ENCODE data around the gene TPST2.

Gene TPST2

DNA sequence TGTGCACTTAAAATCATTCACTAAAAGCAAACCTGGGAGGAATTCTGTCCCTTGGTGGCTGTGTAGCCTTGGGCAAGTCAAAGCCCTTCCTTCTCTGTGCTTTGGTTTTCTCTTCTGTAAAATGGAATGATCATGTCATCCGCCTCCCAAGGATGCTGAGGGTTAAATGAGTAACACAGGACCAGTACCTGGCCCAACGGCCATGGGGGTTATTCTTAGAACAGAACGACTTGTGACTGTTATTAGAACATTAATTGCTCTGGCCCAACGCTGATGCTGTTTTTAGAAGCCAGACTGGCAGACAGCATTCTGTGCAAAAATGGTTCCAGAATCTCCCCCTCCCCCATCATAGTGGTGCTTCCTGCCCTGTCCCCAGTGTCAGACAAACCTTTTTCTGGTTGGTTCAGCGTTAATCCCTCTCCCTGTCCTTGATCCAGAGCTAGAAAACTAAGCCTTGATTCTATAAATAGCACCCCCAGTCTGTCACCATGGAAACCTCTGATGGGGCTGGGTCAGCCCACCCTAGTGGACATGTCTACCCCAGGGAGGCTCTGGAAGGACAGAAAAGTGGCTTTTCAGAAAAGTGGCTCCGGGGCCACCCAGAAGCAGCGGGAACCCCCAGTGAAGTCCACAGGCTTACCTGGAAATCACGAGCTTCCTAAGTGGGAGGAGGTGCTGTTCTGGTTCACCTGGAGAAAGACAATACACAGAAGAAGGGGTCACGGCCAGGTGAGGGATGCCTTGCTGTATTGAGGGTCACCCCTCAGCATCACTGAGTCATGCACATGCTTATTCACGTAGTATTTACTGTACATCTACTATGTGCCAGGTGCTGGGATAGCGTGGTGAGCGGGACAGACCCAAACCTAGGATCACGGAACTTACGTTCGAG, 62.1 kb downstream of the TPST2 start:
- DNase-seq = no peak

DNA sequence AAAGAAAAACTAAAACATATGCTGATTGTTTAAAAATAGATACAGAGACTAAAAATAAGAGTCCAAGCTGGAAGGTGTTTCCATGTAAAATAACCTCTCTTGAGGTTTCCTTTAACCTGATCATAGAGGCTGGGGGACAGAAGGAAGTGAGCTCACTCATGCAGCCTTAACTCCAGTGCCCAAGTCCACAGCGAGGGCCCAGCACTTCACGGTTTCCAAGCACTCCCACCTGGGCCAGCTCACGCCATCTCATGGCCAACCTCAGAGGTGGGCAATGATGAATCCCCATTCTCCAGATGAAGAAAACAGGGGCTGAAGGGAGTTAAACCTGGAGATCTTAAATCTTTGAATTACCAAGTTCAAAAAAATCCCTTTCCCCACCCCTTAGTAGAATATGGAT, 62.8 kb downstream of the TPST2 start:
- DNase-seq = no peak

GRCh38 chr22:26525946-26526564, 63.9 kb downstream of the TPST2 start:
- DNase-seq = no peak

- no peak for DNase-seq
These were observed 65.1 kb downstream of the TPST2 start for GRCh38 chr22:26524870-26525269.

DNA sequence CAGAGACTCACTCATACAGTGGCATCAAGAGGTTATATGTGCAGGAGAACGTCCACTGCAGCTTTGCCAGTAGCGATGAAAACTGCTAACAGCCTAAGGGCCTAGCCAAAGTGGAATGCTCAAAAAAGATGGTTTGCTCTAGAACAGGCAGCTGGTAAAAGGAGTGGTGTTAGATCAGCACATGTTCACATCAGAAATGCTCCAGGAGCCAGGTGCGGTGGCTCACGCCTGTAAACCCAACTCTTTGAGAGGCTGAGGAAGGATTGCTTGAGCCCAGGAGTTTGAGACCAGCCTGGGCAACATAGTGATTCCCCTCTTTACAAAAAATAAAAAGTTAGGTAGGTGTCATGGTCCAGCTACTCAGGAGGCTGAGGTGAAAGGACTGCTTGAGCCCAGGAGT, 67.3 kb downstream of the TPST2 start:
- DNase-seq = no peak

- no peak for DNase-seq
These were observed 67.9 kb downstream of the TPST2 start for GRCh38 chr22:26522012-26522411.

GRCh38 chr22:26517429-26517828, 72.5 kb downstream of the TPST2 start:
- DNase-seq = no peak

- DNase-seq = no peak
These were observed 73.4 kb downstream of the TPST2 start for GRCh38 chr22:26516503-26516902.

DNA sequence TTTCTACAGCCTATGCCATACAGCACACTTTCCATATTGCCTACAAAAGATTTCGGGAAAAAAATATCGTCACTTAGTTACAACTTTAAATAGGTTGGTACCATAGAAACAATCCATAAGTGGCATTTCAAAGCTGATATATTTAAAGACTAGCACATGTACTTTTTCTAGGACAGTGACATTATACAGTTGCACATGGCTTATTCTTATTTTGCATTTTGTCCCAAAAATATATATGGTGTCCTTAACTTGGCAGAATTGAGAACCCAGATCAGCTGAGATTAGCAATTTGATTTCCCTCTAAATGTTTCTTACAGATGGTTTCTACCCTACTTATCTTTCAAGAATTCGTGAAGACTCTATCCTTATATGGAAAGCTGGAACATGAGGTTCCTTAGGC, 74.0 kb downstream of the TPST2 start:
- DNase-seq = no peak

DNA sequence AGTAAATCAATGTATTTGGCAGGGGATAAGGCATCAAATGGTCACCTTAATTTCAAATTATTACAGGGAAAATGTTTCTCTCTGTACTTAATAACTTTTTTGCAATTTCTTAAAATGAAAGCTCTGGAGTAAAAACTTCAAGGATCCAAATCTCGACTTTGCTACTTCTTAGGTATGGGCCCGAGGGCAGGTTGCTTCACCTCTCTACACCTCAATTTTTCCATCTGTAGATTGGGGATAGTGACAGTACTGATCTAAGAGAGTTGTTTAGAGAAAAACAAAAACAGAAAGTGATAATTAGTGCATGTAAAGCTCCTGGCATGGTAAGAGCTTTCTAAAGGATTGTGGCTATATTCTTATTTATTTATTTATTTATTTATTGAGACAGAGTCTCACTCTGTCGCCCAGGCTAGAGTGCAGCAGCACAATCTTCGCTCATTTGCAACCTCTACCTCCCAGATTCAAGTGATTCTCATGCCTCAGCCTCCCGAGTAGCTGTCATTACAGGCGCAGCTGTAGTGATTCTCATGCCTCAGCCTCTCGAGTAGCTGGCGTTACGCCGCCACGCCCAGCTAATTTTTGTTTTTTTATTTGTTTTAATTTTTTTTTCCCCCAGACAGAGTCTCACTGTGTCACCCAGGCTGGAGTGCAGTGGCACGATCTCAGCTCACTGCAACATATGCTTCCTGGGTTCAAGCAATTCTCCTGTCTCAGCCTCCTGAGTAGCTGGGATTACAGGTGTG, 75.3 kb downstream of the TPST2 start:
- DNase-seq = no peak

DNA sequence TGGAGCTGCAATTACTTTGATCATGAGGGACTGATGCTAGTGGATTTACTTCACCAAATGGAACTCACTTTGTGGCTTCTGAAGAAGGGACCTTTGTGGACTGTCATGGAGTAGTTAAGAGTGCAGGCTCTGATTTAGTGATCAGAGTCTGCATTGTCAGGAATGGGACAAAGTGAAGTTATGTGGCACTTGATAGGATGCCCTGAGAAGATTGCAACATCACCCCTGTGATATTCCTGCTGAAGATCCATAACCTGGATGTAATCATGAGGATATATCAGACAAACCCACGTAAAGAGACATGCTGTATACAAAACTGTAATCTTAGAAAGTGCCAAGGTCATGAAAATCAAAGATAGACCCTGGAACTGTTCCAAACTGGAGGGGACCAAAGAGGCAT, 76.1 kb downstream of the TPST2 start:
- DNase-seq = no peak

- peak; percentile 83 for DNase-seq
These were observed 77.7 kb downstream of the TPST2 start, which contains the start of gene TFIP11 for GRCh38 chr22:26512149-26512793. TFIP11 (minus strand) TSS chr22:26512473; CDS start chr22:26510272, 2,201 bp downstream.

GRCh38 chr22:26508148-26508547, 81.8 kb downstream of the TPST2 start:
- DNase-seq = no peak

- DNase-seq = no peak
These were observed 86.2 kb downstream of the TPST2 start for GRCh38 chr22:26503758-26504157.

- peak; percentile 20 for DNase-seq
These were observed 87.0 kb downstream of the TPST2 start for GRCh38 chr22:26502688-26503561.

DNA sequence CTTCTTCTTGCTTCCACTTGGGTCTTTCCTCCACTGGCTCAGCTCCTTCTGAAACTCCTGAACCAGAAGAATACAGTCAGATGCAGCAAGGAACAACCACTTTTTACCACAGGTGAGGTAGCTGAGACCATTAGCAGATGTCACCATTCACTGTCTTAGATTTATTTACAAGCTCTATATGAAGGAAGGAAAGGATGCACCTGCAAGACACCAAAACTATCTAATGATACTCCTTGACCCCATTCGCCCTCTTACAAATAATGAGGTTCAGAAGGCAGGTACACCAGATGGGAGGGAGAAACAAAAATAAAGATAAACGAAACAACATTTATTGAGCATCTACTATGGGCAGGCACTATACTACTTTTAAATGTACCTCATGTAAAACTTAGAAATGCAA, 87.9 kb downstream of the TPST2 start:
- no peak for DNase-seq

DNA sequence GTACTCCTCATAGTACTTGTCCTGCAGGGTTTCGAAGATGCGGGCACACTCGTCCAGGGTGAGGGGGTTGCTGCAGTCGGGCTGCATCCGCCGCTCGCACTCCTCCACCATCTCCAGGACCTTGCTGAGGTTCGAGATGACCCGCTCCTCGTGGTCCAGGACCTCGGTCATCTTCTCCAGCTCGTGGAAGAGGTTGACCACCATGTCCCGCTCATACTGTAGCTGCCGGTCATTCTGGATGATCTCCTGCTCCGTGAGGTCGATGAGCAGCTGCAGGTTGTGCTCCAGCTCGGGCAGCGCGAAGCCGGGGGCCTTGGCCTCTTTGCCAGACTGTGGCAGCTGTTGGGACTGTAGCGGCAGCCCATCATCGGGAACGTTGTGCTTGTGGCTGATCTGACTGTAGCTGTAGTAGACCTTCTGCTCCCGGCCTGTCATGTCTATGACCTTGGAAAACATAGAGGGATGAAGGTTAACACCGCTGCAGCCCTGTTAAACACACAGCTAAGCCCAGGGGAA, 90.7 kb downstream of the TPST2 start:
- no peak for DNase-seq

DNA sequence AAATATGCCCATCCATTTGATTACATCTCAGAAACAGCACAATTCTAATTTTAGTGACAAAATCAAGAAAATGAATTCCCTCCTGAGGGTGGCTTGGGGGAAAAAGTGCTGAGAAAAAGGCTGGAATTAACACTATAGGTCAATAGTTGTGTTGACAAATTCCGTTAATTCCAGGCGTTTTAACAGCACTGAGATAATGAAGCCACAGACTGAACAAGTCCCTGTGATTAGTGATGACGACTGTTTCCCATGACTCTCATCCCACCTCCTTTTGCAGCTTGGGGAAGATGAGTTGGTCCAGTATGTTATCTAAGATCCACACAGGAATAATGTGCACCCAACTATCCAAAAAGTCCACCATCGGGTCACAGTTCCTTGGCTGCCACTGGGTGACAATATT, 93.5 kb downstream of the TPST2 start:
- DNase-seq = no peak

- no peak for DNase-seq
These were observed 95.4 kb downstream of the TPST2 start for GRCh38 chr22:26494506-26494905.

GRCh38 chr22:26492220-26492619, 97.7 kb downstream of the TPST2 start:
- no peak for DNase-seq

- DNase-seq = no peak
These were observed 100.4 kb downstream of the TPST2 start for GRCh38 chr22:26489447-26490036.

Data from NCI-H1436 (cell line).